Measurements from ENCODE around the gene HHAT. TPM values are rescaled to one million over a fixed set of nuclear protein-coding genes. Genes with fewer than 3 reads are reported as not detected.

Gene HHAT
- total and polyA plus RNA-seq, 2 of the 13 experiments (the other 11 are each of a cell fraction or from before 2014, with no cell fraction given) = 2.6 to 4.9 TPM

GRCh38 chr1:210417881-210418280 lies 89.2 kb downstream of the HHAT start:
- POLR2A ChIA-PET = no interaction called here
- in situ Hi-C loops (cut with HindIII; ENCODE audit: extremely low pct_ligation_motif_present, low pct_unique_long_range_greater_than_20kb) = no loop called here
- H3K4me3 ChIP-seq (replicated peaks in 1 of 3; ENCODE audit: insufficient read depth in 1 of 3, low read depth in 2 of 3, low read length in 3 of 3) = no peak overlapping the region

More at GRCh38 chr1:210417881-210418280, 89.2 kb downstream of the HHAT start:
- Histone ChIP-seq H3K79me2 (ENCODE audit: insufficient read depth, low read length) (no peaks in the 10 kb centered on the region), H3K9ac (ENCODE audit: insufficient read depth, low read depth, low read length) (no peak overlapping the region), H3K9me3 (ENCODE audit: low read length) (no peaks in the 10 kb centered on the region), H4K20me1 (ENCODE audit: insufficient read depth, low read length) (no peaks in the 10 kb centered on the region), H3K27me3 (ENCODE audit: control insufficient read depth in 1 of 2, insufficient read depth in 2 of 2, low read length in 2 of 2) (no peaks in the 10 kb centered on the region), H3K4me1 (ENCODE audit: insufficient read depth, low read length) (no peaks in the 10 kb centered on the region), H3K36me3 (replicated peaks in 1 of 2; ENCODE audit: control insufficient read depth in 1 of 2, insufficient read depth in 2 of 2, low read length in 2 of 2) (no peaks in the 10 kb centered on the region), H2AFZ (ENCODE audit: low read length) (no peak overlapping the region), H3K4me2 (ENCODE audit: low read depth, low read length) (no peak overlapping the region), H3K27ac (ENCODE audit: extremely low read length, insufficient read depth, low read length) (no peak overlapping the region)
- no TSS peak for BruUV-seq (replicated peaks)
- DNase-seq (ENCODE audit: low spot score) (no peak), ATAC-seq (no peak), FAIRE-seq (no peak)
- intact Hi-C loops (cut with micrococcal nuclease; ENCODE audit: unreplicated experiment) = no loop called here
- WGBS (ENCODE audit: low lambda C conversion rate) = 54% methylated on average over 3 of the region's 5 CpGs
- TF ChIP-seq MEF2D (CRISPR knock-in tag; IDR thresholded peaks at IDR 0.05) (no peak), PAXIP1 (CRISPR knock-in tag; conservative IDR thresholded peaks at IDR 0.05) (no peak), ZBTB34 (CRISPR knock-in tag; IDR thresholded peaks at IDR 0.05) (no peak), RARG (CRISPR knock-in tag; IDR thresholded peaks at IDR 0.05; ENCODE audit: low read depth) (no peak), THYN1 (CRISPR knock-in tag; IDR thresholded peaks at IDR 0.05; ENCODE audit: borderline replicate concordance, low read depth) (no peak), JDP2 (CRISPR knock-in tag; IDR thresholded peaks at IDR 0.05; ENCODE audit: borderline replicate concordance) (no peak), KLF13 (CRISPR knock-in tag; IDR thresholded peaks at IDR 0.05) (no peak), DR1 (CRISPR knock-in tag; IDR thresholded peaks at IDR 0.05) (no peak), HNF1B (CRISPR knock-in tag; IDR thresholded peaks at IDR 0.05) (no peak), ZNF224 (CRISPR knock-in tag; IDR thresholded peaks at IDR 0.05) (no peak), ZNF10 (CRISPR knock-in tag; IDR thresholded peaks at IDR 0.05; ENCODE audit: borderline replicate concordance, low read depth) (no peak), TP53 (CRISPR knock-in tag; conservative IDR thresholded peaks at IDR 0.05) (no peak)
- CTCF ChIA-PET (ENCODE audit: low intra/inter-chr PET ratio, low total read pairs) = no interaction called here
